Right lobe of liver (tissue), 4 donors: ENCODE results near the gene PRC1.
A peak's percentile ranks its signal among the peaks of the same experiment; 100 is the strongest.

ENCODE experiments used
- POLR2A ChIP-seq: fragments of 450-650 bp; IDR thresholded peaks from one replicate; pipeline ENCODE4 v1.6.1; 2017; ENCODE audit warnings: antibody characterized with exemption, mild to moderate bottlenecking
- TF ChIP-seq, protein P1 (sequence below), 4 donors: fragments of 200-600 bp in 3 of 4; fragments of 450-650 bp in 1 of 4; IDR thresholded peaks; one replicate each; pipeline versions ENCODE4 v1.5.1 to v1.8.0; 2016 to 2022; ENCODE audit warnings: antibody characterized with exemption in 4 of 4, mild to moderate bottlenecking in 2 of 4
- donor health status: DM: no; HTN: no; CAD: no.
- donor health status: DM: no; HTN: no; CAD: no.
- donor health status: DM: no; HTN: yes; CAD: no.

DNA sequence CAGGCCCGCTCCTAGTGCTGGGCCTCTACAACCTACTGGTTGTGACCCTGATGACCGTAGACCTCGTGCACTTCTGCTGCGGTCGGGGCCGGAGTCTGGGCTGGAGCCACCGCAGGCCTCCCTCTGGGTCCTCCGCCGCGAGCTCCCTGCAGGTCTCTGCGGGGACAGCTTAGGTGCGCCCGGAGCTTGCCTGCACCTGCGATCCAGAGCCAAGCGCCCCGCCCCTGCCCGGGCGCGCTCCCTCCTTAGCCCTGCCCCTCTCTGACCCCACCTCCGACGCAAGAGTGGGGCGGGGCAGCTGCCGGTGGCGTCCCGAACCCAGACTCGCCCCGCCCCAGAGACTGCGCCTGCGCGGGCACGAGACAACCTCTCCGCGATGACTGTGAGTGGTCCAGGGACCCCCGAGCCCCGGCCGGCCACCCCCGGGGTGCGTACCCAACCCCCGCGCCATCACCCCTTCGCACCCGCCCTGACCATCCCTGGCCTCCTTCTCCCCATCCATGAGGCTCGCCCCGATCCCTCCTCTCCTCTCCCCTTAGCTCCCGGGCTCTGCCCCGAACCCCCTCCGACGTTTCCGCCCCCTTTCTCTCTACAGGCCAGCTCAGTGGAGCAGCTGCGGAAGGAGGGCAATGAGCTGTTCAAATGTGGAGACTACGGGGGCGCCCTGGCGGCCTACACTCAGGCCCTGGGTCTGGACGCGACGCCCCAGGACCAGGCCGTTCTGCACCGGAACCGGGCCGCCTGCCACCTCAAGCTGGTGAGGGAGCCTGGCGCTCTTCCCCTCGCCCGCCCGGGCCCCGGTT is 59.2 kb downstream of the PRC1 start, which contains the start of gene UNC45A:
- TF ChIP-seq, protein P1, sequence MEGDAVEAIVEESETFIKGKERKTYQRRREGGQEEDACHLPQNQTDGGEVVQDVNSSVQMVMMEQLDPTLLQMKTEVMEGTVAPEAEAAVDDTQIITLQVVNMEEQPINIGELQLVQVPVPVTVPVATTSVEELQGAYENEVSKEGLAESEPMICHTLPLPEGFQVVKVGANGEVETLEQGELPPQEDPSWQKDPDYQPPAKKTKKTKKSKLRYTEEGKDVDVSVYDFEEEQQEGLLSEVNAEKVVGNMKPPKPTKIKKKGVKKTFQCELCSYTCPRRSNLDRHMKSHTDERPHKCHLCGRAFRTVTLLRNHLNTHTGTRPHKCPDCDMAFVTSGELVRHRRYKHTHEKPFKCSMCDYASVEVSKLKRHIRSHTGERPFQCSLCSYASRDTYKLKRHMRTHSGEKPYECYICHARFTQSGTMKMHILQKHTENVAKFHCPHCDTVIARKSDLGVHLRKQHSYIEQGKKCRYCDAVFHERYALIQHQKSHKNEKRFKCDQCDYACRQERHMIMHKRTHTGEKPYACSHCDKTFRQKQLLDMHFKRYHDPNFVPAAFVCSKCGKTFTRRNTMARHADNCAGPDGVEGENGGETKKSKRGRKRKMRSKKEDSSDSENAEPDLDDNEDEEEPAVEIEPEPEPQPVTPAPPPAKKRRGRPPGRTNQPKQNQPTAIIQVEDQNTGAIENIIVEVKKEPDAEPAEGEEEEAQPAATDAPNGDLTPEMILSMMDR (IDR thresholded peaks at IDR 0.05), result no peak
- TF ChIP-seq POLR2A, result peak; percentile 56
